Osteocyte (in vitro differentiated cells): ENCODE measurements around the gene COPS4. TPM values are rescaled to one million over a fixed set of nuclear protein-coding genes. Genes with fewer than 3 reads are reported as not detected.
"Not testable (repeated sequence)": the region's sequence is repeated elsewhere in the genome, so short reads cannot be mapped to it uniquely, and the experiment has no call there.

Experiments
- DNase-seq: peaks from one replicate; pipeline ENCODE4 v3.0.0; 2021; ENCODE audit warnings: mixed read lengths; ENCODE audit not compliant: unreplicated experiment; ENCODE audit errors: extremely low spot score
- H3K27ac Mint-ChIP-seq: one replicate; pipeline ENCODE4 v1.8.0; 2021; ENCODE audit warnings: mild to moderate bottlenecking, mixed read lengths; ENCODE audit not compliant: unreplicated experiment
- H3K27me3 Mint-ChIP-seq: one replicate; pipeline ENCODE4 v1.8.0; 2021; ENCODE audit warnings: mixed read lengths; ENCODE audit not compliant: unreplicated experiment
- H3K36me3 Mint-ChIP-seq: one replicate; pipeline ENCODE4 v1.8.0; 2021; ENCODE audit warnings: mixed read lengths; ENCODE audit not compliant: unreplicated experiment
- H3K4me1 Mint-ChIP-seq: one replicate; pipeline ENCODE4 v1.8.0; 2021; ENCODE audit warnings: mixed read lengths; ENCODE audit not compliant: unreplicated experiment
- H3K4me3 Mint-ChIP-seq: one replicate; pipeline ENCODE4 v1.8.0; 2021; ENCODE audit warnings: mild to moderate bottlenecking, moderate library complexity, mixed read lengths; ENCODE audit not compliant: unreplicated experiment
- H3K9me3 Mint-ChIP-seq: one replicate; pipeline ENCODE4 v1.8.0; 2021; ENCODE audit warnings: mixed read lengths; ENCODE audit not compliant: unreplicated experiment
- CTCF ChIP-seq: fragments of 200-600 bp; sonication (generic); IDR thresholded peaks from 2 replicates; pipeline ENCODE4 v1.5.0; 2021; ENCODE audit warnings: antibody characterized with exemption, mild to moderate bottlenecking, moderate library complexity
- long read RNA-seq: library from polyadenylated mRNA; unstranded; transcript quantifications from one replicate; pipeline ENCODE4 v2.0.0, GENCODE V29; 2021
- total RNA-seq: library from RNA; stranded (reverse); gene quantifications from 2 replicates; pipeline ENCODE4 v1.2.1, GENCODE V29; 2021

The COPS4 gene
- total RNA-seq = 33.8 and 38.5 TPM in 2 replicates
- long read RNA-seq, transcript COPS4-209 (11 exons, 1,695 nt) = minor isoform, 22 of 576 reads
- long read RNA-seq, transcript COPS4-202 (11 exons, 1,702 nt) = minor isoform, 8 of 576 reads
- long read RNA-seq, transcript COPS4-201 (10 exons, 1,744 nt) = major isoform, 528 of 576 reads
- long read RNA-seq, partial matches to known transcripts = 5 of 576 reads
- long read RNA-seq, other reads (novel, unspliced or antisense) = 11 of 576 reads

- peaks cover 6% of the 10 kb centered on the region for H3K27me3 Mint-ChIP-seq
- peak; percentile 40 for TF ChIP-seq CTCF
- peak within 1 kb of the TSS; percentile 97 for H3K27ac Mint-ChIP-seq
- H3K4me3 Mint-ChIP-seq = peak within 1 kb of the TSS; percentile 98
- DNase-seq = peak; percentile 98
- no peaks in the 10 kb centered on the region for H3K9me3 Mint-ChIP-seq
- peaks cover 18% of the 10 kb centered on the region for H3K4me1 Mint-ChIP-seq
- no peaks in the 10 kb centered on the region for H3K36me3 Mint-ChIP-seq
Observed at GRCh38 chr4:83034630-83035494, at the start of gene COPS4. Gene COPS4, plus strand, starts transcription at chr4:83035183. Its CDS starts 42 bp downstream, at chr4:83035225.

GRCh38 chr4:82987519-82987918, 47.5 kb upstream of the COPS4 start:
- not testable (repeated sequence) for H3K4me3 Mint-ChIP-seq, H3K9me3 Mint-ChIP-seq, DNase-seq, H3K27me3 Mint-ChIP-seq, H3K27ac Mint-ChIP-seq, H3K36me3 Mint-ChIP-seq
- H3K4me1 Mint-ChIP-seq = peaks cover 18% of the 10 kb centered on the region

DNA sequence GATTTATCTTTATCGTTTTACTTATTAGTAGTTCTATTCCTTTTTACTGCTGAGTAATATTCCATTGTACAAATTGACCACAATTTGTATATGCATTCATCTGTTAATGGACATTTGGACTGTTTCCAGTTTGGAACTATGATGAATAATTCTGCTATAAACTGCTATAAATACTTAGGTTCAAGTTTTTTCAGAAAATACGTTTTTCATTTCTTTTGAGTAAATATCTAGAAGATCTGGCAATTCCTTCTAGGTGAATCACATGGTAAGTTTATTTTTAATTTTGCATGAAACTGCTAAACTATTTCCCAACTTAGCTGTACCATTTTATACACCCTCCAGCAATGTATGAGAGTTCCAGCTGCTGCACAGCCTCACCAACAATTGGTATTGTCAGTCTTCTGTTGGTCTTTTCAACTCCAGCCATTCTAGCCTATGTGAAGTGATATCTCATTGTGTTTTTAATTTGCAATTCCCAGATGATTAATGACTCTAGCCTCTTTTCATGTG, 46.6 kb upstream of the COPS4 start:
- Mint-ChIP-seq H3K36me3 (peaks cover 3% of the 10 kb centered on the region), H3K4me3 (no peak overlapping the region), H3K9me3 (no peaks in the 10 kb centered on the region), H3K27me3 (no peaks in the 10 kb centered on the region), H3K4me1 (peaks cover 18% of the 10 kb centered on the region), H3K27ac (peak overlapping the region; percentile 78)
- no peak for TF ChIP-seq CTCF
- DNase-seq = no peak

- no peak for TF ChIP-seq CTCF
- Mint-ChIP-seq H3K27ac (peak overlapping the region; percentile 78), H3K27me3 (no peaks in the 10 kb centered on the region), H3K4me3 (peak overlapping the region; percentile 41), H3K4me1 (peaks cover 18% of the 10 kb centered on the region), H3K36me3 (no peaks in the 10 kb centered on the region), H3K9me3 (no peaks in the 10 kb centered on the region)
- DNase-seq = no peak
Observed at GRCh38 chr4:82989575-82990429, 45.2 kb upstream of the COPS4 start.

DNA sequence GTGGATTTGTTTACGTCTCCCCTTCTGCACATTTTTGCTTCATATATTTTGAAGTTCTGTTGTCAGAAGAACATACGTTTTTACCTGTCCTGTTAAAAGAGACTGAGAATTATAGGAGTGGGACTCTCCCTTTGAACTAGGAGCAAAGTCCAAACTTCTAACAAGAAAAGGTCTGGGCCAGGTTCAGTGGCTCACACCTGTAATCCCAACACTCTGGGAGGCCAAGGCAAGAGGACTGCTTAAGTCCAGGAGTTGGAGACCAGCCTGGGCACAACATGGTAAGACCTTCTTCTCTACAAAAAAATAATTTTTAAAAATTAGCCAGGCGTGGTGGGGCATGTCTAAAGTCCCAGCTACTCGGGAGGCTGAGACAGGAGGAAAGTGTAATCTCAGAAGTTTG, 40.1 kb upstream of the COPS4 start:
- H3K27me3 Mint-ChIP-seq = no peaks in the 10 kb centered on the region
- H3K4me1 Mint-ChIP-seq = peaks cover 7% of the 10 kb centered on the region
- no peak overlapping the region for H3K4me3 Mint-ChIP-seq
- DNase-seq = no peak
- no peaks in the 10 kb centered on the region for H3K9me3 Mint-ChIP-seq
- TF ChIP-seq CTCF = no peak
- no peak overlapping the region for H3K27ac Mint-ChIP-seq
- H3K36me3 Mint-ChIP-seq = no peaks in the 10 kb centered on the region
